ENCODE results near the gene SAAL1. TPM values are rescaled to one million over a fixed set of nuclear protein-coding genes. Genes with fewer than 3 reads are reported as not detected.
A peak's percentile ranks its signal among the peaks of the same experiment; 100 is the strongest.

Gene SAAL1, protein sequence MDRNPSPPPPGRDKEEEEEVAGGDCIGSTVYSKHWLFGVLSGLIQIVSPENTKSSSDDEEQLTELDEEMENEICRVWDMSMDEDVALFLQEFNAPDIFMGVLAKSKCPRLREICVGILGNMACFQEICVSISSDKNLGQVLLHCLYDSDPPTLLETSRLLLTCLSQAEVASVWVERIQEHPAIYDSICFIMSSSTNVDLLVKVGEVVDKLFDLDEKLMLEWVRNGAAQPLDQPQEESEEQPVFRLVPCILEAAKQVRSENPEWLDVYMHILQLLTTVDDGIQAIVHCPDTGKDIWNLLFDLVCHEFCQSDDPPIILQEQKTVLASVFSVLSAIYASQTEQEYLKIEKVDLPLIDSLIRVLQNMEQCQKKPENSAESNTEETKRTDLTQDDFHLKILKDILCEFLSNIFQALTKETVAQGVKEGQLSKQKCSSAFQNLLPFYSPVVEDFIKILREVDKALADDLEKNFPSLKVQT
- polyA plus RNA-seq: 1 to 10 TPM; 6.4 to 7.2 TPM

GRCh38 chr11:18105802-18106574, at the start of gene SAAL1:
Gene SAAL1, minus strand, starts transcription at chr11:18106082. Its CDS starts 41 bp downstream, at chr11:18106041.
- Histone ChIP-seq H3K27me3 (ENCODE audit: control insufficient read depth in 1 of 2, insufficient read depth in 2 of 2, low read length in 2 of 2) (no peaks in the 10 kb centered on the region), H3K4me1 (ENCODE audit: control insufficient read depth in 2 of 2, insufficient read depth in 2 of 2, low read length in 1 of 2) (no peaks in the 10 kb centered on the region), H3K36me3 (ENCODE audit: control insufficient read depth in 2 of 2, insufficient read depth in 2 of 2, low read length in 1 of 2) (no peaks in the 10 kb centered on the region), H3K27ac (ENCODE audit: low read depth in 2 of 2, low read length in 1 of 2) (peak within 1 kb of the TSS in 1 of 2 donors; percentile 34), H3K4me3 (ENCODE audit: low read depth in 1 of 2, low read length in 2 of 2) (peak within 1 kb of the TSS; percentile 89 to 93), H3K9me3 (ENCODE audit: control insufficient read depth in 2 of 2, insufficient read depth in 1 of 2, low read depth in 1 of 2, low read length in 1 of 2) (no peaks in the 10 kb centered on the region)
- WGBS, 2 donors: 4 to 5% methylated on average over 47 to 48 of the region's 48 CpGs

DNA sequence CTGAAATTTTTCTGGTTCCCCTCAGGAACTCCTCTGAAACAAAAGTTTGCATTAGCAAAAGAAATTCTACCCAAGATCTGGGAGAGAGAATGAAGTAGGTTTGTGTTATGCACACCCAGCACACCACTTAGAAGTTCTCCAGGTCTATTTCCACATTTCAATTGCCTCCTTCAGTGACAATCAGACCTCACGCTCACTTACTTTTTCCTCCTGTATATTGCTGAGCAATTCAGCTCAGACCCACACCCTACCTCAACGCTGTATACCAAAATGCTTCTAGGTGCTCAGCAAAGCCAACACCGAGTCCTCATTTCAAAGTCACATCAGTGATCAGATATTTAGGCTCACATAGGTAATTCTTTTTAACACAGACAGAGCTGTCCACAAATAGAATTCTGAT, 45.7 kb upstream of the SAAL1 start:
- H3K27ac ChIP-seq (ENCODE audit: low read depth in 2 of 2, low read length in 1 of 2): no peak overlapping the region
- 85 to 89% methylated on average over 3 of the region's 3 CpGs for WGBS, 2 donors
- H3K4me3 ChIP-seq (ENCODE audit: low read depth in 1 of 2, low read length in 2 of 2): no peak overlapping the region
- no peaks in the 10 kb centered on the region for H3K4me1 ChIP-seq (ENCODE audit: control insufficient read depth in 2 of 2, insufficient read depth in 2 of 2, low read length in 1 of 2)
- no peaks in the 10 kb centered on the region for H3K36me3 ChIP-seq (ENCODE audit: control insufficient read depth in 2 of 2, insufficient read depth in 2 of 2, low read length in 1 of 2)
- H3K27me3 ChIP-seq (ENCODE audit: control insufficient read depth in 1 of 2, insufficient read depth in 2 of 2, low read length in 2 of 2): peaks cover 0 to 5% of the 10 kb centered on the region in 2 donors
- no peaks in the 10 kb centered on the region for H3K9me3 ChIP-seq (ENCODE audit: control insufficient read depth in 2 of 2, insufficient read depth in 1 of 2, low read depth in 1 of 2, low read length in 1 of 2)

DNA sequence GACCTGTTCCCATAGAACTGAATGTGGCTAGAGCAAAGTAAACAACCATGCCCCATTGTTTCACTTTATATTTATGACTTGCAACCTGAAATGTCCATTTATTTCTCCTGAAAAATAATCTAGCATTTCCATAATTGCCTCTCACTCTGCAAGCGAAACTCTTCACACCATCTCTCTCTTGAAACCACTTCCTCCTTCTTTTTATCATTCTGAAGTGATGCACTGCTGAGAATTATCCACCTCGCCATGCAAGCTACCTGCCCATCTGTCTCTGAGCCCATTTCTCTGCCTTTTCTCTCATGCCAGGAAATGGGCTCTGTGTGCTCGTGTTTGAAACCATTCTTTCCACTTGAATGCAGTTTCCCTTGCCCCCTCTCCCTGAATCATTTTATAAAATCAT, 40.0 kb upstream of the SAAL1 start:
- Histone ChIP-seq H3K27ac (ENCODE audit: low read depth in 2 of 2, low read length in 1 of 2) (no peak overlapping the region), H3K4me1 (ENCODE audit: control insufficient read depth in 2 of 2, insufficient read depth in 2 of 2, low read length in 1 of 2) (no peaks in the 10 kb centered on the region), H3K27me3 (ENCODE audit: control insufficient read depth in 1 of 2, insufficient read depth in 2 of 2, low read length in 2 of 2) (peaks cover 0 to 4% of the 10 kb centered on the region in 2 donors), H3K9me3 (ENCODE audit: control insufficient read depth in 2 of 2, insufficient read depth in 1 of 2, low read depth in 1 of 2, low read length in 1 of 2) (peaks cover 0 to 2% of the 10 kb centered on the region in 2 donors), H3K4me3 (ENCODE audit: low read depth in 1 of 2, low read length in 2 of 2) (no peak overlapping the region), H3K36me3 (ENCODE audit: control insufficient read depth in 2 of 2, insufficient read depth in 2 of 2, low read length in 1 of 2) (no peaks in the 10 kb centered on the region)
- WGBS, 2 donors: 45 to 55% methylated on average over 3 of the region's 3 CpGs

- H3K4me3 ChIP-seq (ENCODE audit: low read depth in 1 of 2, low read length in 2 of 2): no peak overlapping the region
- H3K27ac ChIP-seq (ENCODE audit: low read depth in 2 of 2, low read length in 1 of 2): no peak overlapping the region
- H3K4me1 ChIP-seq (ENCODE audit: control insufficient read depth in 2 of 2, insufficient read depth in 2 of 2, low read length in 1 of 2): no peaks in the 10 kb centered on the region
- H3K9me3 ChIP-seq (ENCODE audit: control insufficient read depth in 2 of 2, insufficient read depth in 1 of 2, low read depth in 1 of 2, low read length in 1 of 2): peaks cover 0 to 2% of the 10 kb centered on the region in 2 donors
- 52 to 74% methylated on average over 2 of the region's 2 CpGs for WGBS, 2 donors
- H3K36me3 ChIP-seq (ENCODE audit: control insufficient read depth in 2 of 2, insufficient read depth in 2 of 2, low read length in 1 of 2): no peaks in the 10 kb centered on the region
- H3K27me3 ChIP-seq (ENCODE audit: control insufficient read depth in 1 of 2, insufficient read depth in 2 of 2, low read length in 2 of 2): peaks cover 0 to 4% of the 10 kb centered on the region in 2 donors
These were observed 39.1 kb upstream of the SAAL1 start for GRCh38 chr11:18145025-18145424.

DNA sequence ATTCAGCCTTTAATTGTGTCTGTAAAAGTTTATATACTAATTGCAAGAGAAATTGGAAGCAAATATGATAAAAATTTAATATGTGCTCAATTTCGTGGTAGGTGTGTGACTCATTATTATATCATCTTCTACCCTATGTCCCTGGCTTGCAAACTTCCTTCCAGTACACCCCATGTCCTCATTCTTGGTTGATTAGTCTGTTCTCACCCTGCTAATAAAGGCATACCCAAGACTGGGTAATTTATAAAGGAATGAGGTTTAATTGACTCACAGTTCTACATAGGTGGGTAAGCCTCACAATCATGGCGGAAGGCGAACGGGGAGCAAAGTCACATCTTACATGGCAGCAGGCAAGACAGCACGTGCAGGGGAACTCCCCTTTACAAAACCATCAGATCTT, 38.4 kb upstream of the SAAL1 start:
- WGBS, 2 donors: 52 to 60% methylated on average over 5 of the region's 5 CpGs

GRCh38 chr11:18140145-18140544, 34.3 kb upstream of the SAAL1 start:
- no peaks in the 10 kb centered on the region for H3K36me3 ChIP-seq (ENCODE audit: control insufficient read depth in 2 of 2, insufficient read depth in 2 of 2, low read length in 1 of 2)
- no peak overlapping the region for H3K27ac ChIP-seq (ENCODE audit: low read depth in 2 of 2, low read length in 1 of 2)
- H3K4me1 ChIP-seq (ENCODE audit: control insufficient read depth in 2 of 2, insufficient read depth in 2 of 2, low read length in 1 of 2): no peaks in the 10 kb centered on the region
- 87 to 93% methylated on average over 2 of the region's 2 CpGs for WGBS, 2 donors
- peaks cover 0 to 3% of the 10 kb centered on the region in 2 donors for H3K27me3 ChIP-seq (ENCODE audit: control insufficient read depth in 1 of 2, insufficient read depth in 2 of 2, low read length in 2 of 2)
- H3K9me3 ChIP-seq (ENCODE audit: control insufficient read depth in 2 of 2, insufficient read depth in 1 of 2, low read depth in 1 of 2, low read length in 1 of 2): peaks cover 0 to 2% of the 10 kb centered on the region in 2 donors
- no peak overlapping the region for H3K4me3 ChIP-seq (ENCODE audit: low read depth in 1 of 2, low read length in 2 of 2)

More for the DNA sequence above, 38.4 kb upstream of the SAAL1 start:
- H3K9me3 ChIP-seq (ENCODE audit: control insufficient read depth in 2 of 2, insufficient read depth in 1 of 2, low read depth in 1 of 2, low read length in 1 of 2): peaks cover 0 to 2% of the 10 kb centered on the region in 2 donors
- peaks cover 0 to 4% of the 10 kb centered on the region in 2 donors for H3K27me3 ChIP-seq (ENCODE audit: control insufficient read depth in 1 of 2, insufficient read depth in 2 of 2, low read length in 2 of 2)
- no peak overlapping the region for H3K27ac ChIP-seq (ENCODE audit: low read depth in 2 of 2, low read length in 1 of 2)
- no peaks in the 10 kb centered on the region for H3K36me3 ChIP-seq (ENCODE audit: control insufficient read depth in 2 of 2, insufficient read depth in 2 of 2, low read length in 1 of 2)
- no peak overlapping the region for H3K4me3 ChIP-seq (ENCODE audit: low read depth in 1 of 2, low read length in 2 of 2)
- H3K4me1 ChIP-seq (ENCODE audit: control insufficient read depth in 2 of 2, insufficient read depth in 2 of 2, low read length in 1 of 2): no peaks in the 10 kb centered on the region

DNA sequence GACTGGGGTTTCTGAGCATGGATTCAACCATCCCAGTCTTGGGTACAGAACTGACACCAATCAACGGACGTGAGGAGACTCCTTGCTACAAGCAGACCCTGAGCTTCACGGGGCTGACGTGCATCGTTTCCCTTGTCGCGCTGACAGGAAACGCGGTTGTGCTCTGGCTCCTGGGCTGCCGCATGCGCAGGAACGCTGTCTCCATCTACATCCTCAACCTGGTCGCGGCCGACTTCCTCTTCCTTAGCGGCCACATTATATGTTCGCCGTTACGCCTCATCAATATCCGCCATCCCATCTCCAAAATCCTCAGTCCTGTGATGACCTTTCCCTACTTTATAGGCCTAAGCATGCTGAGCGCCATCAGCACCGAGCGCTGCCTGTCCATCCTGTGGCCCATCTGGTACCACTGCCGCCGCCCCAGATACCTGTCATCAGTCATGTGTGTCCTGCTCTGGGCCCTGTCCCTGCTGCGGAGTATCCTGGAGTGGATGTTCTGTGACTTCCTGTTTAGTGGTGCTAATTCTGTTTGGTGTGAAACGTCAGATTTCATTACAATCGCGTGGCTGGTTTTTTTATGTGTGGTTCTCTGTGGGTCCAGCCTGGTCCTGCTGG, 31.4 kb upstream of the SAAL1 start:
- 95 to 96% methylated on average over 29 of the region's 29 CpGs for WGBS, 2 donors

GRCh38 chr11:18135308-18135707, 29.4 kb upstream of the SAAL1 start:
- Histone ChIP-seq H3K4me3 (ENCODE audit: low read depth in 1 of 2, low read length in 2 of 2) (no peak overlapping the region), H3K36me3 (ENCODE audit: control insufficient read depth in 2 of 2, insufficient read depth in 2 of 2, low read length in 1 of 2) (no peaks in the 10 kb centered on the region), H3K27ac (ENCODE audit: low read depth in 2 of 2, low read length in 1 of 2) (no peak overlapping the region), H3K9me3 (ENCODE audit: control insufficient read depth in 2 of 2, insufficient read depth in 1 of 2, low read depth in 1 of 2, low read length in 1 of 2) (no peaks in the 10 kb centered on the region), H3K27me3 (ENCODE audit: control insufficient read depth in 1 of 2, insufficient read depth in 2 of 2, low read length in 2 of 2) (no peaks in the 10 kb centered on the region), H3K4me1 (ENCODE audit: control insufficient read depth in 2 of 2, insufficient read depth in 2 of 2, low read length in 1 of 2) (no peaks in the 10 kb centered on the region)
- 33 to 54% methylated on average over 2 of the region's 2 CpGs for WGBS, 2 donors

More for the DNA sequence above, 31.4 kb upstream of the SAAL1 start:
- Histone ChIP-seq H3K4me3 (ENCODE audit: low read depth in 1 of 2, low read length in 2 of 2) (no peak overlapping the region), H3K27ac (ENCODE audit: low read depth in 2 of 2, low read length in 1 of 2) (no peak overlapping the region), H3K27me3 (ENCODE audit: control insufficient read depth in 1 of 2, insufficient read depth in 2 of 2, low read length in 2 of 2) (no peaks in the 10 kb centered on the region), H3K36me3 (ENCODE audit: control insufficient read depth in 2 of 2, insufficient read depth in 2 of 2, low read length in 1 of 2) (no peaks in the 10 kb centered on the region), H3K9me3 (ENCODE audit: control insufficient read depth in 2 of 2, insufficient read depth in 1 of 2, low read depth in 1 of 2, low read length in 1 of 2) (no peaks in the 10 kb centered on the region), H3K4me1 (ENCODE audit: control insufficient read depth in 2 of 2, insufficient read depth in 2 of 2, low read length in 1 of 2) (no peaks in the 10 kb centered on the region)

- H3K27me3 ChIP-seq (ENCODE audit: control insufficient read depth in 1 of 2, insufficient read depth in 2 of 2, low read length in 2 of 2): no peaks in the 10 kb centered on the region
- H3K36me3 ChIP-seq (ENCODE audit: control insufficient read depth in 2 of 2, insufficient read depth in 2 of 2, low read length in 1 of 2): no peaks in the 10 kb centered on the region
- H3K4me3 ChIP-seq (ENCODE audit: low read depth in 1 of 2, low read length in 2 of 2): no peak within 1 kb of the TSS
- H3K27ac ChIP-seq (ENCODE audit: low read depth in 2 of 2, low read length in 1 of 2): no peak within 1 kb of the TSS
- H3K9me3 ChIP-seq (ENCODE audit: control insufficient read depth in 2 of 2, insufficient read depth in 1 of 2, low read depth in 1 of 2, low read length in 1 of 2): no peaks in the 10 kb centered on the region
- H3K4me1 ChIP-seq (ENCODE audit: control insufficient read depth in 2 of 2, insufficient read depth in 2 of 2, low read length in 1 of 2): no peaks in the 10 kb centered on the region
- 41 to 45% methylated on average over 3 of the region's 3 CpGs for WGBS, 2 donors
These were observed 26.5 kb upstream of the SAAL1 start, which contains the start of gene MRGPRX3 for GRCh38 chr11:18132341-18132740. Gene MRGPRX3, plus strand, starts transcription at chr11:18132571. Its CDS starts 4,632 bp downstream, at chr11:18137203.
